Measurements from ENCODE around the gene TBK1.

TBK1 gene

GRCh38 chr12:64452559-64453329 lies 824 bp downstream of the TBK1 start:
- no peak for DNase-seq (ENCODE audit: low read depth)

- no peak for DNase-seq (ENCODE audit: low read depth)
Observed at GRCh38 chr12:64455506-64455905, 3.6 kb downstream of the TBK1 start.

GRCh38 chr12:64456119-64456518 lies 4.2 kb downstream of the TBK1 start:
- DNase-seq (ENCODE audit: low read depth): no peak

GRCh38 chr12:64457032-64457431 lies 5.1 kb downstream of the TBK1 start:
- no peak for DNase-seq (ENCODE audit: low read depth)

- DNase-seq (ENCODE audit: low read depth): no peak
Observed at GRCh38 chr12:64457466-64457865, 5.5 kb downstream of the TBK1 start.

- no peak for DNase-seq (ENCODE audit: low read depth)
Observed at GRCh38 chr12:64457923-64458322, 6.0 kb downstream of the TBK1 start.

- DNase-seq (ENCODE audit: low read depth): no peak
Observed at GRCh38 chr12:64459394-64459891, 7.5 kb downstream of the TBK1 start.

- no peak for DNase-seq (ENCODE audit: low read depth)
Observed at GRCh38 chr12:64461634-64462414, 9.9 kb downstream of the TBK1 start.

GRCh38 chr12:64466178-64466577 lies 14.3 kb downstream of the TBK1 start:
- DNase-seq (ENCODE audit: low read depth): no peak

GRCh38 chr12:64468966-64469365 lies 17.0 kb downstream of the TBK1 start:
- no peak for DNase-seq (ENCODE audit: low read depth)

GRCh38 chr12:64469455-64470142 lies 17.7 kb downstream of the TBK1 start:
- no peak for DNase-seq (ENCODE audit: low read depth)

GRCh38 chr12:64470495-64470894 lies 18.6 kb downstream of the TBK1 start:
- DNase-seq (ENCODE audit: low read depth): no peak

- no peak for DNase-seq (ENCODE audit: low read depth)
Observed at GRCh38 chr12:64473176-64473575, 21.3 kb downstream of the TBK1 start.

- no peak for DNase-seq (ENCODE audit: low read depth)
Observed at GRCh38 chr12:64475518-64475917, 23.6 kb downstream of the TBK1 start.

GRCh38 chr12:64476844-64477243 lies 24.9 kb downstream of the TBK1 start:
- DNase-seq (ENCODE audit: low read depth): no peak

- no peak for DNase-seq (ENCODE audit: low read depth)
Observed at GRCh38 chr12:64478661-64479060, 26.7 kb downstream of the TBK1 start.

GRCh38 chr12:64480148-64480547 lies 28.2 kb downstream of the TBK1 start:
- DNase-seq (ENCODE audit: low read depth): no peak

- no peak for DNase-seq (ENCODE audit: low read depth)
Observed at GRCh38 chr12:64486657-64487056, 34.7 kb downstream of the TBK1 start.

GRCh38 chr12:64491718-64492117 lies 39.8 kb downstream of the TBK1 start:
- DNase-seq (ENCODE audit: low read depth): no peak

- DNase-seq (ENCODE audit: low read depth): no peak
Observed at GRCh38 chr12:64493513-64493912, 41.6 kb downstream of the TBK1 start.

GRCh38 chr12:64494998-64495729 lies 43.2 kb downstream of the TBK1 start:
- DNase-seq (ENCODE audit: low read depth): no peak

- DNase-seq (ENCODE audit: low read depth): no peak
Observed at GRCh38 chr12:64496839-64497400, 45.0 kb downstream of the TBK1 start.

Measured in stimulated activated CD8-positive, alpha-beta memory T cell treated with anti-CD3 and anti-CD28 coated beads, Interleukin-15, amount 100 ng/mL, for 24 hours (primary cell).